Heart left ventricle (tissue), 16 donors: ENCODE measurements around the gene ACTR3C. TPM values are rescaled to one million over a fixed set of nuclear protein-coding genes. Genes with fewer than 3 reads are reported as not detected.

ENCODE experiments used
- ATAC-seq, 4 donors: fragments of 200-7000 bp; cut with Tn5 transposase; one replicate each; pipeline ENCODE4 v1.9.1; 2020 to 2022; ENCODE audit warnings: moderate library complexity in 4 of 4, mild to moderate bottlenecking in 3 of 4, moderate number of reproducible peaks in 1 of 4
- DNase-seq, 5 donors: peaks; one replicate each; pipeline ENCODE4 v3.0.0-alpha.2; 2020
- H3K27ac ChIP-seq, 12 donors: fragments of 200-600 bp; sonication (generic) in 4 of 12; one replicate each; pipeline versions ENCODE4 v1.5.0 to v1.8.0; 2016 to 2022; ENCODE audit warnings: mild to moderate bottlenecking in 2 of 12
- H3K27me3 ChIP-seq, 9 donors: fragments of 200-600 bp; sonication (generic) in 2 of 9; one replicate each; pipeline versions ENCODE4 v1.5.1 to v1.8.0; 2016 to 2022; ENCODE audit warnings: mild to moderate bottlenecking in 3 of 9
- H3K36me3 ChIP-seq, 9 donors: fragments of 200-600 bp; sonication (generic) in 2 of 9; one replicate each; pipeline versions ENCODE4 v1.5.0 to v1.8.0; 2018 to 2022; ENCODE audit warnings: mild to moderate bottlenecking in 2 of 9
- H3K4me1 ChIP-seq, 12 donors: fragments of 200-600 bp; sonication (generic) in 4 of 12; one replicate each; pipeline versions ENCODE4 v1.5.0 to v1.8.0; 2016 to 2022; ENCODE audit warnings: mild to moderate bottlenecking in 3 of 12
- H3K4me3 ChIP-seq, 12 donors: fragments of 200-600 bp; sonication (generic) in 4 of 12; one replicate each; pipeline versions ENCODE4 v1.5.0 to v1.8.0; 2017 to 2022; ENCODE audit warnings: mild to moderate bottlenecking in 9 of 12, moderate library complexity in 4 of 12
- H3K9me3 ChIP-seq, 12 donors: fragments of 200-600 bp; sonication (generic) in 4 of 12; one replicate each; pipeline versions ENCODE4 v1.5.0 to v1.8.0; 2016 to 2022; ENCODE audit warnings: mild to moderate bottlenecking in 1 of 12
- CTCF ChIP-seq, 12 donors: fragments of 200-600 bp; sonication (generic) in 4 of 12; IDR thresholded peaks; one replicate each; pipeline versions ENCODE4 v1.5.0 to v1.8.0; 2018 to 2022; ENCODE audit warnings: antibody characterized with exemption in 12 of 12, mild to moderate bottlenecking in 5 of 12
- POLR2A ChIP-seq, 2 donors: fragments of 450-650 bp; IDR thresholded peaks; one replicate each; pipeline ENCODE4 v1.6.1; 2017; ENCODE audit warnings: antibody characterized with exemption in 2 of 2, mild to moderate bottlenecking in 2 of 2, moderate library complexity in 2 of 2
- WGBS, 4 donors: extraction: QIAGEN DNeasy Blood & Tissue Kit in 2 of 4; methylation state at CpG; one replicate each; pipeline versions ENCODE4 v1.1.5 to v1.1.7; 2013 to 2018; 5-methylcytosine and 5-hydroxymethylcytosine counted together
- intact Hi-C, 10 donors: fragments of 100-400 bp; cut with DNase I; formaldehyde crosslinking; loops; one replicate each; pipeline versions ENCODE4 v1.11.1 to v1.14.2; 2022
- polyA plus RNA-seq, 2 donors: library from polyadenylated mRNA; stranded (reverse); fragments of 200-250 nt; gene quantifications; one replicate each; pipeline ENCODE4 v1.2.3, GENCODE V29; 2013
- total RNA-seq, 9 donors: library from RNA; depleted of rRNA in 2 of 9; stranded (reverse); fragments of >200 nt in 2 of 9; fragmentation: NEBNext Ultra II Directional in 3 of 9; extraction: Animal tissue kit (Norgen Biotek cat#: 25700) in 3 of 9; gene quantifications; one replicate each; pipeline versions ENCODE4 v1.1.0 to v1.2.4, GENCODE V29; 2016 to 2023
- donor health status: ischemic (EF 13 %, LVEDD 7.1; RV severe dilation, severe dysfunction).
- donor health status: healthy with polysubstance abuse.
- donor health status: DM: no; HTN: yes; CAD: no.
- donor health status: DM: no; HTN: no; CAD: no.
- donor health status: ischemic (EF 25% LVEDD 6.9; RV normal size, moderate dysfunction).
- donor health status: ischemic (EF 25% LVEDD 5.7; RV mildly dilated, moderate dysfunction).
- donor health status: healthy.
- donor health status: DM: yes; HTN: yes; CAD: no.
- donor health status: ischemic (EF 35%, LVEDD 5.7; RV mildly dilated, moderate dysfunction).
- donor health status: nonischemic (EF 11% LVEDD 7.7; RV severe dilation, severe dysfunction).
- donor health status: DM: yes; HTN: yes; CAD: no.
- donor health status: PGD.
- donor health status: ischemic (EF 29% LVEDD 5.4; RV normal size, mild dysfunction).
- donor health status: nonischemic (EF 23%, LVEDD 6.1; RV moderate dilation, normal function).

ACTR3C gene
- total and polyA plus RNA-seq, 11 donors = 1.6 to 5.9 (median 3.7) TPM

GRCh38 chr7:150311711-150312110, 11.6 kb downstream of the ACTR3C start:
- H3K4me1 ChIP-seq = no peaks in the 10 kb centered on the region
- ATAC-seq = no peak
- H3K9me3 ChIP-seq = no peaks in the 10 kb centered on the region
- 72 to 81% (median 79%) methylated on average over 5 of the region's 5 CpGs for WGBS, 4 donors
- no peak for DNase-seq
- no peaks in the 10 kb centered on the region for H3K36me3 ChIP-seq
- intact Hi-C loops = no loop called here
- TF ChIP-seq POLR2A (IDR thresholded peaks at IDR 0.05) (no peak), CTCF (IDR thresholded peaks at IDR 0.05) (no peak)
- no peak overlapping the region for H3K27ac ChIP-seq
- H3K27me3 ChIP-seq = no peaks in the 10 kb centered on the region
- no peak overlapping the region for H3K4me3 ChIP-seq

GRCh38 chr7:150311146-150311545, 12.2 kb downstream of the ACTR3C start:
- Histone ChIP-seq H3K4me1 (no peaks in the 10 kb centered on the region), H3K36me3 (no peaks in the 10 kb centered on the region), H3K27me3 (no peaks in the 10 kb centered on the region), H3K9me3 (no peaks in the 10 kb centered on the region), H3K27ac (no peak overlapping the region), H3K4me3 (no peak overlapping the region)
- TF ChIP-seq POLR2A (IDR thresholded peaks at IDR 0.05) (no peak), CTCF (IDR thresholded peaks at IDR 0.05) (no peak)
- 90 to 95% (median 93%) methylated on average over 4 of the region's 4 CpGs for WGBS, 4 donors
- DNase-seq = no peak
- ATAC-seq = no peak
- intact Hi-C loops = no loop called here

GRCh38 chr7:150308575-150308974, 14.8 kb downstream of the ACTR3C start:
- DNase-seq = no peak
- H3K4me1 ChIP-seq = no peaks in the 10 kb centered on the region
- no peaks in the 10 kb centered on the region for H3K27me3 ChIP-seq
- TF ChIP-seq CTCF (IDR thresholded peaks at IDR 0.05) (no peak), POLR2A (IDR thresholded peaks at IDR 0.05) (no peak)
- intact Hi-C loops = no loop called here
- no peak overlapping the region for H3K4me3 ChIP-seq
- H3K9me3 ChIP-seq = no peaks in the 10 kb centered on the region
- H3K27ac ChIP-seq = no peak overlapping the region
- H3K36me3 ChIP-seq = no peaks in the 10 kb centered on the region
- ATAC-seq = no peak

- WGBS, 4 donors = 74 to 79% (median 77%) methylated on average over 9 of the region's 9 CpGs
- H3K4me3 ChIP-seq = no peak overlapping the region
- ATAC-seq (no peak), DNase-seq (no peak)
- no peak overlapping the region for H3K27ac ChIP-seq
- TF ChIP-seq POLR2A (IDR thresholded peaks at IDR 0.05) = no peak
- TF ChIP-seq CTCF (IDR thresholded peaks at IDR 0.05) = no peak
- intact Hi-C loops = no loop called here
- H3K27me3 ChIP-seq = no peaks in the 10 kb centered on the region
- no peaks in the 10 kb centered on the region for H3K9me3 ChIP-seq
- no peaks in the 10 kb centered on the region for H3K36me3 ChIP-seq
- H3K4me1 ChIP-seq = no peaks in the 10 kb centered on the region
Observed at GRCh38 chr7:150307904-150308303, 15.4 kb downstream of the ACTR3C start.
